ENCODE results near the gene HOMEZ.

- TF ChIP-seq POLR2AphosphoS5 (IDR thresholded peaks at IDR 0.05; ENCODE audit: insufficient read depth, low read depth, low read length) = no peak
- TF ChIP-seq CTCF (IDR thresholded peaks at IDR 0.05; ENCODE audit: extremely low read depth in 1 of 2, insufficient read depth in 1 of 2, low read depth in 1 of 2, low read length in 2 of 2) = no peak
- TF ChIP-seq GATA2 (IDR thresholded peaks at IDR 0.05; ENCODE audit: insufficient read depth, insufficient read length, low read depth, low read length) = no peak
Observed at GRCh38 chr14:23307687-23308644, 22.0 kb upstream of the HOMEZ start.

All from endothelial cell of umbilical vein (primary cell).